ENCODE results near the gene PREPL. TPM values are rescaled to one million over a fixed set of nuclear protein-coding genes. Genes with fewer than 3 reads are reported as not detected.

Gene PREPL
- polyA plus RNA-seq, 3 donors = 2.6 to 10.8 (median 8.0) TPM

- H2AFZ ChIP-seq (ENCODE audit: insufficient read depth, low read depth, low read length, poor library complexity, severe bottlenecking) = no peak overlapping the region
- Mint-ChIP-seq H3K27ac (no peak overlapping the region), H3K27me3 (ENCODE audit: low read depth in 3 of 3) (peaks cover 0 to 1% (median 0%) of the 10 kb centered on the region in 3 donors), H3K9me3 (peaks cover 0 to 6% (median 3%) of the 10 kb centered on the region in 7 donors), H3K36me3 (no peaks in the 10 kb centered on the region), H3K4me1 (no peaks in the 10 kb centered on the region), H3K4me3 (no peak overlapping the region)
- no peak overlapping the region for H3K4me3 ChIP-seq (replicated peaks in 1 of 3; ENCODE audit: low read depth in 2 of 3, low read length in 3 of 3)
- H3K4me1 ChIP-seq (ENCODE audit: control insufficient read depth in 1 of 2, insufficient read depth in 2 of 2, low read length in 2 of 2) = no peaks in the 10 kb centered on the region
- no peak overlapping the region for H3K9ac ChIP-seq (ENCODE audit: insufficient read depth, low read length, poor library complexity, severe bottlenecking)
- H3K27me3 ChIP-seq (ENCODE audit: control insufficient read depth in 2 of 2, insufficient read depth in 2 of 2, low read length in 2 of 2) = no peaks in the 10 kb centered on the region
- no CpG with 5 or more reads among the region's 1 CpG for WGBS (ENCODE audit: insufficient coverage)
- H3K79me2 ChIP-seq (ENCODE audit: insufficient read depth, low read length) = no peaks in the 10 kb centered on the region
- no peak for TF ChIP-seq CTCF (IDR thresholded peaks at IDR 0.05)
- no peaks in the 10 kb centered on the region for H3K36me3 ChIP-seq (replicated peaks in 1 of 2; ENCODE audit: control insufficient read depth in 1 of 2, insufficient read depth in 2 of 2, low read length in 2 of 2)
- no peaks in the 10 kb centered on the region for H4K20me1 ChIP-seq (ENCODE audit: insufficient read depth, low read length)
- H3K9me3 ChIP-seq (replicated peaks in 1 of 2; ENCODE audit: control insufficient read depth in 1 of 2, insufficient read depth in 1 of 2, low read length in 2 of 2) = peaks cover 0 to 4% of the 10 kb centered on the region in 2 donors
- no peak overlapping the region for H3K27ac ChIP-seq (ENCODE audit: low read depth in 1 of 2, low read length in 2 of 2)
- no peak for DNase-seq
- intact Hi-C loops (cut with micrococcal nuclease) = no loop called here
- no peak overlapping the region for H3K4me2 ChIP-seq (replicated peaks; ENCODE audit: extremely low read depth, low read length, poor library complexity, severe bottlenecking)
Observed at GRCh38 chr2:44269831-44270230, 91.5 kb downstream of the PREPL start.

- H3K27me3 ChIP-seq (ENCODE audit: control insufficient read depth in 2 of 2, insufficient read depth in 2 of 2, low read length in 2 of 2) = no peaks in the 10 kb centered on the region
- Mint-ChIP-seq H3K9me3 (peaks cover 0 to 6% (median 2%) of the 10 kb centered on the region in 7 donors), H3K4me3 (no peak overlapping the region), H3K4me1 (no peaks in the 10 kb centered on the region), H3K27me3 (ENCODE audit: low read depth in 3 of 3) (peaks cover 0 to 1% (median 0%) of the 10 kb centered on the region in 3 donors), H3K36me3 (no peaks in the 10 kb centered on the region), H3K27ac (no peak overlapping the region)
- H3K27ac ChIP-seq (ENCODE audit: low read depth in 1 of 2, low read length in 2 of 2) = no peak overlapping the region
- H3K9me3 ChIP-seq (replicated peaks in 1 of 2; ENCODE audit: control insufficient read depth in 1 of 2, insufficient read depth in 1 of 2, low read length in 2 of 2) = peaks cover 0 to 4% of the 10 kb centered on the region in 2 donors
- intact Hi-C loops (cut with micrococcal nuclease) = no loop called here
- H2AFZ ChIP-seq (ENCODE audit: insufficient read depth, low read depth, low read length, poor library complexity, severe bottlenecking) = no peak overlapping the region
- 86% methylated on average over 4 of the region's 7 CpGs for WGBS (ENCODE audit: insufficient coverage)
- DNase-seq = no peak
- no peaks in the 10 kb centered on the region for H3K4me1 ChIP-seq (ENCODE audit: control insufficient read depth in 1 of 2, insufficient read depth in 2 of 2, low read length in 2 of 2)
- H3K9ac ChIP-seq (ENCODE audit: insufficient read depth, low read length, poor library complexity, severe bottlenecking) = no peak overlapping the region
- no peak overlapping the region for H3K4me3 ChIP-seq (replicated peaks in 1 of 3; ENCODE audit: low read depth in 2 of 3, low read length in 3 of 3)
- H4K20me1 ChIP-seq (ENCODE audit: insufficient read depth, low read length) = no peaks in the 10 kb centered on the region
- no peaks in the 10 kb centered on the region for H3K36me3 ChIP-seq (replicated peaks in 1 of 2; ENCODE audit: control insufficient read depth in 1 of 2, insufficient read depth in 2 of 2, low read length in 2 of 2)
- no peak overlapping the region for H3K4me2 ChIP-seq (replicated peaks; ENCODE audit: extremely low read depth, low read length, poor library complexity, severe bottlenecking)
- no peaks in the 10 kb centered on the region for H3K79me2 ChIP-seq (ENCODE audit: insufficient read depth, low read length)
- TF ChIP-seq CTCF (IDR thresholded peaks at IDR 0.05) = no peak
Observed at GRCh38 chr2:44267796-44268648, 93.3 kb downstream of the PREPL start.

Other genes with a start within 250 kb of the PREPL start
- 10 to 100 TPM; 17.7 to 34.6 (median 24.9) TPM for gene PPM1B, start 192.6 kb downstream of the PREPL start, polyA plus RNA-seq
- gene SLC3A1, start 86.0 kb downstream of the PREPL start, polyA plus RNA-seq = under 1 TPM in 1 of 3 donors, not detected in 2; 0.08 TPM
- gene CAMKMT, start 453 bp upstream of the PREPL start, polyA plus RNA-seq = 1 to 10 TPM; 4.7 to 7.8 (median 7.0) TPM

All from CD14-positive monocyte (primary cell).